Breast epithelium (tissue), 4 donors: ENCODE results near the gene GPC5. TPM values are rescaled to one million over a fixed set of nuclear protein-coding genes. Genes with fewer than 3 reads are reported as not detected.

ENCODE experiments used
- DNase-seq, 2 donors: peaks; one replicate each; pipeline ENCODE4 v3.0.0-alpha.2; 2019; ENCODE audit warnings: low spot score in 2 of 2
- H3K27ac ChIP-seq, 2 donors: fragments of 200-600 bp; sonication (generic) in 1 of 2; one replicate each; pipeline ENCODE4 v1.5.1; 2016 to 2019; ENCODE audit warnings: mild to moderate bottlenecking in 1 of 2
- H3K27me3 ChIP-seq, 2 donors: fragments of 200-600 bp; sonication (generic) in 1 of 2; one replicate each; pipeline versions ENCODE4 v1.5.1 to v1.6.0; 2017 to 2019; ENCODE audit warnings: control low read depth in 1 of 2, mild to moderate bottlenecking in 1 of 2
- H3K36me3 ChIP-seq: fragments of 200-600 bp; one replicate; pipeline ENCODE4 v1.5.1; 2019
- H3K4me1 ChIP-seq, 2 donors: fragments of 200-600 bp; sonication (generic); one replicate each; pipeline ENCODE4 v1.5.1; 2016 to 2019; ENCODE audit warnings: control low read depth in 1 of 2
- H3K4me3 ChIP-seq, 3 donors: fragments of 200-600 bp; sonication (generic); 1 replicate in 2 of 3; 2 replicates in 1 of 3; pipeline ENCODE4 v1.5.1; 2016 to 2019; ENCODE audit warnings: mild to moderate bottlenecking in 3 of 3, moderate library complexity in 2 of 3
- H3K9me3 ChIP-seq, 2 donors: fragments of 200-600 bp; sonication (generic) in 1 of 2; one replicate each; pipeline ENCODE4 v1.5.1; 2016 to 2019; ENCODE audit warnings: control low read depth in 1 of 2
- POLR2A ChIP-seq: fragments of 450-650 bp; IDR thresholded peaks from one replicate; pipeline ENCODE4 v1.6.1; 2016; ENCODE audit warnings: antibody characterized with exemption, mild to moderate bottlenecking, moderate library complexity
- POLR2AphosphoS5 ChIP-seq, 3 donors: sonication (generic); formaldehyde crosslinking; IDR thresholded peaks; one replicate each; pipeline ENCODE4 v1.6.1; 2017; ENCODE audit warnings: antibody characterized with exemption in 3 of 3
- intact Hi-C: fragments of 100-400 bp; cut with DNase I; formaldehyde crosslinking; loops from one replicate; pipeline ENCODE4 v1.15.1; 2023; ENCODE audit warnings: low total_unique reads
- total RNA-seq, 3 donors: library from RNA; depleted of rRNA; stranded (reverse); fragments of >200 nt; gene quantifications; one replicate each; pipeline ENCODE4 v1.1.0, GENCODE V29; 2016
- TF ChIP-seq, protein P1 (sequence below), 3 donors: fragments of 450-650 bp; IDR thresholded peaks; one replicate each; pipeline ENCODE4 v1.5.1; 2016 to 2017; ENCODE audit warnings: antibody characterized with exemption in 3 of 3, mild to moderate bottlenecking in 3 of 3, moderate library complexity in 3 of 3

GPC5 gene
- total RNA-seq, 3 donors from 2014 or later: 0.88 to 0.98 TPM; not detected in 1

DNA sequence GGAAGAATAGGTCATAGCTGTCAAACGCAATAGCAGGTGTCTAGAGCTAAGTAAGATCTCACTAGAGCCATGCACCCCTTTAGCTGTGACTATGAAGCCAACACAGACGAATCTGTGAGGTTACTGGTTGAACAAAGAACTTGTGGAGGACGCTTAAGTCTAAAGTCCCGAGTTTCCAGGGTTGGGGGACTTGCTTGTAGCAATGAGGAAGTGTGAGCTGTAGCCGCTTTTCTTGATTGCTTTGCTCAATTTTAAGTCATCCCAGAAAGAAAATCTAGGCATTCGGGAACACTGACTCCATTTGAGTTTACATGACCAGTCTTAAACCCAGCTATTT, 1.6 kb downstream of the GPC5 start:
- Histone ChIP-seq H3K27me3 (peaks cover 2 to 29% of the 10 kb centered on the region in 2 donors), H3K9me3 (no peaks in the 10 kb centered on the region), H3K27ac (no peak overlapping the region), H3K36me3 (no peaks in the 10 kb centered on the region), H3K4me3 (no peak overlapping the region), H3K4me1 (peaks cover 0 to 6% of the 10 kb centered on the region in 2 donors)
- no peak for DNase-seq
- no peak for TF ChIP-seq POLR2AphosphoS5 (IDR thresholded peaks at IDR 0.05)
- TF ChIP-seq, protein P1, sequence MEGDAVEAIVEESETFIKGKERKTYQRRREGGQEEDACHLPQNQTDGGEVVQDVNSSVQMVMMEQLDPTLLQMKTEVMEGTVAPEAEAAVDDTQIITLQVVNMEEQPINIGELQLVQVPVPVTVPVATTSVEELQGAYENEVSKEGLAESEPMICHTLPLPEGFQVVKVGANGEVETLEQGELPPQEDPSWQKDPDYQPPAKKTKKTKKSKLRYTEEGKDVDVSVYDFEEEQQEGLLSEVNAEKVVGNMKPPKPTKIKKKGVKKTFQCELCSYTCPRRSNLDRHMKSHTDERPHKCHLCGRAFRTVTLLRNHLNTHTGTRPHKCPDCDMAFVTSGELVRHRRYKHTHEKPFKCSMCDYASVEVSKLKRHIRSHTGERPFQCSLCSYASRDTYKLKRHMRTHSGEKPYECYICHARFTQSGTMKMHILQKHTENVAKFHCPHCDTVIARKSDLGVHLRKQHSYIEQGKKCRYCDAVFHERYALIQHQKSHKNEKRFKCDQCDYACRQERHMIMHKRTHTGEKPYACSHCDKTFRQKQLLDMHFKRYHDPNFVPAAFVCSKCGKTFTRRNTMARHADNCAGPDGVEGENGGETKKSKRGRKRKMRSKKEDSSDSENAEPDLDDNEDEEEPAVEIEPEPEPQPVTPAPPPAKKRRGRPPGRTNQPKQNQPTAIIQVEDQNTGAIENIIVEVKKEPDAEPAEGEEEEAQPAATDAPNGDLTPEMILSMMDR (IDR thresholded peaks at IDR 0.05): no peak
- no peak for TF ChIP-seq POLR2A
- intact Hi-C loops: no loop called here

DNA sequence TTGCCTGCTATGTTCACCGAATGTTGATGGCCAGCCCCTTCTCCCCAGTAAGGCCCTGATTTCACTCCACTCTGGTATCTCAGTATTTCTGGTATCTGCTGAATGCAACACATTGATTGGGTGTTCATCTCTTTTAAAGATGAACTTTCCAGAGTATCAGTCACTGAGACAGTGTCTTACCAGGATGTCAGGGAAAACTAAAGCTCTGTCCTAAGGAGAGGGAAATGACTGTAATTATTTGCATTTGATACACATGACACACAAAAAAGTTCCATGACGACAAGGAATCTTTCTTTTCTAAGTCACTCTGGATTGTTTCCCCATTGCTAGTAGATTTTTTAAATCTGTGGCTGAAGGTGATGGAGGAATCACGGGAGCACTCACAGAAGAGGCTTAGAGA, 2.2 kb downstream of the GPC5 start:
- H3K4me3 ChIP-seq: no peak overlapping the region
- H3K4me1 ChIP-seq: peaks cover 0 to 6% of the 10 kb centered on the region in 2 donors
- TF ChIP-seq, protein P1 (IDR thresholded peaks at IDR 0.05): no peak
- TF ChIP-seq POLR2A (no peak), POLR2AphosphoS5 (IDR thresholded peaks at IDR 0.05) (no peak)
- peaks cover 2 to 23% of the 10 kb centered on the region in 2 donors for H3K27me3 ChIP-seq
- DNase-seq: no peak
- H3K36me3 ChIP-seq: no peaks in the 10 kb centered on the region
- no peaks in the 10 kb centered on the region for H3K9me3 ChIP-seq
- intact Hi-C loops: no loop called here
- no peak overlapping the region for H3K27ac ChIP-seq

DNA sequence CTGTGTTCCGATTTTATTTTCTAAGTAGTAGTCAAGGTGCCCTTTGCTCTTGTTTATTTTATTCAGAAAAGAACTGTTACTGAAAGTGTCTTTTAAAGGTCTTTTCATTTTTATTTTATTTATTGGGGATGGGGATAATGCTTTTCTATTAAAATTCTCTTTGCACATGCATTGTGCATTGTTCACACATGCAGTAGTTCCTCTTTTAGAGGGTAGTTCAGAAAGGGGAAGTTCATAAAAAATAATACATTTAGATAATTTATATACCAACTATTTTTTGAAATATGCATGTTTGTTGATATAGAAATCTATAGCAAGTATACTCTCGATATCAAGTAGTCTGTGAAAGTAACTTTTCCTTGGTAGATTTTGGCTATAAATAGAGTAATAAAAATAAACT, 3.5 kb downstream of the GPC5 start:
- intact Hi-C loops: no loop called here
- TF ChIP-seq, protein P1 (IDR thresholded peaks at IDR 0.05): no peak
- no peaks in the 10 kb centered on the region for H3K9me3 ChIP-seq
- peaks cover 0 to 6% of the 10 kb centered on the region in 2 donors for H3K4me1 ChIP-seq
- peaks cover 2 to 13% of the 10 kb centered on the region in 2 donors for H3K27me3 ChIP-seq
- no peak for DNase-seq
- H3K36me3 ChIP-seq: no peaks in the 10 kb centered on the region
- no peak overlapping the region for H3K4me3 ChIP-seq
- no peak overlapping the region for H3K27ac ChIP-seq

DNA sequence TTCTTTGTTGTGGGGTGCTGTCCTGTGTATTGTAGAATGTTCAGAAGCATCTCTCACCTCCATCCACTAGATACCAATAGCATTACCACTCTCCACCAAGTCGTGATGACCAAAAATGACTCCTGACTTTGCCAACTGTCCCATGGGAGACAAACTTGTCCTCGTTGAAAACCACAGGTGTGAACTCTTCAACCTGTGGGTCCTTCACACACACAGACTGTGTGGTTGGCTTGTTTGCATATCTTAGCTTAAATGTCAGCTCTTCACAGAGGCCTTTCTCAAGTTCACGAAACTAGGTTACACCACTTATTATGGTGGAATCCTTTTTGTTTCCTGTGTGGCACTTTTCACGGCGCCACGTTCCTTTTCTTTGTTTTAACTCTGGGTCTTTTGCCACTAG, 6.8 kb downstream of the GPC5 start:
- Histone ChIP-seq H3K27me3 (no peaks in the 10 kb centered on the region), H3K4me1 (no peaks in the 10 kb centered on the region), H3K27ac (no peak overlapping the region), H3K36me3 (no peaks in the 10 kb centered on the region), H3K9me3 (no peaks in the 10 kb centered on the region), H3K4me3 (no peak overlapping the region)
- TF ChIP-seq, protein P1 (IDR thresholded peaks at IDR 0.05): no peak
- TF ChIP-seq POLR2A (no peak), POLR2AphosphoS5 (IDR thresholded peaks at IDR 0.05) (no peak)
- intact Hi-C loops: no loop called here
- no peak for DNase-seq

DNA sequence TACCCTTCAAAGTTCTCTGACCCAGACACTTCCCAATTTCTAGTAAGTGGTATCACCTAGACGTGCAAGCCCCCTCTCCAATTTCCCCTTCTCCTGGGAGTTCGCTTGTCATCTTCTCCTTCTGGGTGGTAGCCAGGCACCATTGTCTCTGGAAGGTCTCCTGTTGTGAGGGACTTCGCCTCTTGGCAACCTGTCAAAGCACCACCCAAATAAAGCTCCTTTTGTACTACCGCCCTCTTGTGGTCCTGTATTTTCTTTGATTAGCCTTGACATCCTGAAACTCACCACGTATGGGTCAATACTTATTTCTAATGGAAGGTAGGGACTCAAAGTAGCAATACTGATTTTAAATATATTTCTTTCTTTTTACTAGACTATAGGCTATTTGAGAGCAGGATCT, 8.2 kb downstream of the GPC5 start:
- TF ChIP-seq, protein P1 (IDR thresholded peaks at IDR 0.05): no peak
- TF ChIP-seq POLR2AphosphoS5 (IDR thresholded peaks at IDR 0.05) (no peak), POLR2A (no peak)
- DNase-seq: no peak
- Histone ChIP-seq H3K4me1 (no peaks in the 10 kb centered on the region), H3K9me3 (no peaks in the 10 kb centered on the region), H3K4me3 (no peak overlapping the region), H3K36me3 (no peaks in the 10 kb centered on the region), H3K27ac (no peak overlapping the region), H3K27me3 (peaks cover 0 to 4% of the 10 kb centered on the region in 2 donors)
- intact Hi-C loops: no loop called here
